MCF 10A (cell line): ENCODE measurements around the gene TMEM238L. TPM values are rescaled to one million over a fixed set of nuclear protein-coding genes. Genes with fewer than 3 reads are reported as not detected.

Experiments
- BruUV-seq: library from RNA; stranded (reverse); fragments of 400-500 nt; replicated peaks from 2 replicates; lab custom pipeline; 2021; lab: Mats Ljungman, UMichigan
- CTCF ChIA-PET: fragments of 300-600 bp; sonication (Branson Sonifier 250); formaldehyde crosslinking; extraction: SDS; loops from one replicate; lab custom pipeline; 2021; ENCODE audit warnings: antibody characterized with exemption, inconsistent platforms; lab: Yijun Ruan, JAX
- POLR2A ChIA-PET: fragments of 300-600, 350-650 bp; sonication (Branson Sonifier 250); formaldehyde crosslinking; extraction: SDS; loops from one replicate; lab custom pipeline; 2020; ENCODE audit warnings: antibody characterized with exemption, inconsistent platforms; lab: Yijun Ruan, JAX
- DNase-seq: peaks from one replicate; pipeline ENCODE4 v3.0.0-alpha.2; 2018; ENCODE audit not compliant: unreplicated experiment
- H3K27ac Mint-ChIP-seq: one replicate; pipeline ENCODE4 v1.8.0; 2022; ENCODE audit warnings: mild to moderate bottlenecking, low read depth, mixed read lengths; ENCODE audit not compliant: unreplicated experiment
- H3K27me3 Mint-ChIP-seq: one replicate; pipeline ENCODE4 v1.8.0; 2022; ENCODE audit warnings: mixed read lengths; ENCODE audit not compliant: insufficient read depth, unreplicated experiment
- H3K36me3 Mint-ChIP-seq: one replicate; pipeline ENCODE4 v1.8.0; 2022; ENCODE audit warnings: mild to moderate bottlenecking, moderate library complexity, mixed read lengths; ENCODE audit not compliant: insufficient read depth, unreplicated experiment
- H3K4me1 Mint-ChIP-seq: one replicate; pipeline ENCODE4 v1.8.0; 2022; ENCODE audit warnings: mixed read lengths; ENCODE audit not compliant: insufficient read depth, unreplicated experiment
- H3K4me3 Mint-ChIP-seq: one replicate; pipeline ENCODE4 v1.8.0; 2022; ENCODE audit warnings: mild to moderate bottlenecking, moderate library complexity, mixed read lengths; ENCODE audit not compliant: unreplicated experiment
- H3K9me3 Mint-ChIP-seq: one replicate; pipeline ENCODE4 v1.8.0; 2022; ENCODE audit warnings: mixed read lengths; ENCODE audit not compliant: unreplicated experiment
- CTCF ChIP-seq: fragments of 200-600 bp; IDR thresholded peaks from one replicate; pipeline ENCODE4 v1.8.0; 2022; ENCODE audit warnings: antibody characterized with exemption, mild to moderate bottlenecking; ENCODE audit not compliant: unreplicated experiment
- intact Hi-C: fragments of 100-400 bp; cut with micrococcal nuclease; formaldehyde crosslinking; loops from 2 replicates; pipeline ENCODE4 v1.14.1; 2022
- total RNA-seq: library from RNA; stranded (reverse); gene quantifications from 2 replicates; pipeline ENCODE4 v1.2.3, GENCODE V29; 2022

TMEM238L gene
- total RNA-seq, 1 experiment from 2014 or later = not detected

GRCh38 chr17:10776381-10776780, 27.5 kb downstream of the TMEM238L start:
- no peaks in the 10 kb centered on the region for H3K4me1 Mint-ChIP-seq
- TF ChIP-seq CTCF = no peak
- H3K4me3 Mint-ChIP-seq = no peak overlapping the region
- intact Hi-C loops = no loop called here
- H3K27me3 Mint-ChIP-seq = peaks cover 16% of the 10 kb centered on the region
- no TSS peak for BruUV-seq
- ChIA-PET POLR2A (no interaction called here), CTCF (no interaction called here)
- H3K27ac Mint-ChIP-seq = no peak overlapping the region
- no peaks in the 10 kb centered on the region for H3K36me3 Mint-ChIP-seq
- no peak for DNase-seq
- peaks cover 6% of the 10 kb centered on the region for H3K9me3 Mint-ChIP-seq

- CTCF ChIA-PET = interaction anchor here (0.6 to 0.7 kb wide), 2 partner anchors 13 to 104 kb away, joined by 3 read pairs; no protein-coding TSS in a partner anchor
- H3K9me3 Mint-ChIP-seq = peaks cover 8% of the 10 kb centered on the region
- no peaks in the 10 kb centered on the region for H3K4me1 Mint-ChIP-seq
- peaks cover 16% of the 10 kb centered on the region for H3K27me3 Mint-ChIP-seq
- no peaks in the 10 kb centered on the region for H3K36me3 Mint-ChIP-seq
- TF ChIP-seq CTCF = no peak
- no peak overlapping the region for H3K27ac Mint-ChIP-seq
- POLR2A ChIA-PET = no interaction called here
- no TSS peak for BruUV-seq
- DNase-seq = no peak
- intact Hi-C loops = no loop called here
- no peak overlapping the region for H3K4me3 Mint-ChIP-seq
Measured at GRCh38 chr17:10775740-10776356, 28.1 kb downstream of the TMEM238L start.

GRCh38 chr17:10775058-10775457, 28.8 kb downstream of the TMEM238L start:
- intact Hi-C loops = no loop called here
- peaks cover 8% of the 10 kb centered on the region for H3K9me3 Mint-ChIP-seq
- POLR2A ChIA-PET = no interaction called here

GRCh38 chr17:10773391-10773790, 30.5 kb downstream of the TMEM238L start:
- Mint-ChIP-seq H3K4me3 (no peak overlapping the region), H3K27ac (no peak overlapping the region), H3K27me3 (peaks cover 2% of the 10 kb centered on the region), H3K36me3 (no peaks in the 10 kb centered on the region), H3K4me1 (no peaks in the 10 kb centered on the region), H3K9me3 (peaks cover 8% of the 10 kb centered on the region)
- no peak for DNase-seq
- BruUV-seq = no TSS peak
- CTCF ChIA-PET = interaction anchor here (0.6 to 2.4 kb wide), 18 partner anchors 9 to 939 kb away, joined by 3 to 9 read pairs (median 4); no protein-coding TSS in a partner anchor
- intact Hi-C loops = loop anchor here (2.0 kb wide), 1 partner anchor 71 kb away; no protein-coding TSS in a partner anchor
- no peak for TF ChIP-seq CTCF
- POLR2A ChIA-PET = no interaction called here

More at GRCh38 chr17:10775058-10775457, 28.8 kb downstream of the TMEM238L start:
- Mint-ChIP-seq H3K4me3 (no peak overlapping the region), H3K36me3 (no peaks in the 10 kb centered on the region), H3K27ac (no peak overlapping the region), H3K4me1 (no peaks in the 10 kb centered on the region), H3K27me3 (peaks cover 16% of the 10 kb centered on the region)
- CTCF ChIA-PET = interaction anchor here (0.7 kb wide), 1 partner anchor 103 kb away, joined by 3 read pairs; no protein-coding TSS in a partner anchor
- DNase-seq = no peak
- TF ChIP-seq CTCF = no peak
- no TSS peak for BruUV-seq
